Neuronal stem cell (in vitro differentiated cells): Measurements from ENCODE around the gene COL15A1.

Experiments
- DNase-seq: peaks from one replicate; pipeline ENCODE4 v3.0.0-alpha.2; 2013; ENCODE audit warnings: low spot score
- H2AFZ ChIP-seq: one replicate; pipeline ENCODE4 v1.6.1; 2013; ENCODE audit warnings: mild to moderate bottlenecking, low read length, inconsistent platforms
- H2AK5ac ChIP-seq: 2 replicates; pipeline ENCODE4 v1.6.1; 2013; ENCODE audit warnings: low read depth, mild to moderate bottlenecking, inconsistent platforms, low read length, moderate library complexity, mixed read lengths
- H2BK120ac ChIP-seq: 2 replicates; pipeline ENCODE4 v1.6.1; 2013; ENCODE audit warnings: low read depth, mild to moderate bottlenecking, inconsistent platforms, low read length, moderate library complexity, mixed read lengths
- H2BK12ac ChIP-seq: one replicate; pipeline ENCODE4 v1.6.1; 2013; ENCODE audit warnings: low read length, inconsistent platforms
- H2BK15ac ChIP-seq: 2 replicates; pipeline ENCODE4 v1.6.1; 2013; ENCODE audit warnings: mild to moderate bottlenecking, low read length, inconsistent platforms, mixed read lengths
- H2BK5ac ChIP-seq: one replicate; pipeline ENCODE4 v1.6.1; 2013; ENCODE audit warnings: inconsistent platforms, mild to moderate bottlenecking, low read length, moderate library complexity
- H3K14ac ChIP-seq: one replicate; pipeline ENCODE4 v1.6.1; 2013; ENCODE audit warnings: low read length, inconsistent platforms
- H3K18ac ChIP-seq: 2 replicates; pipeline ENCODE4 v1.6.1; 2013; ENCODE audit warnings: low read length, inconsistent platforms
- H3K23ac ChIP-seq: 2 replicates; pipeline ENCODE4 v1.6.1; 2013; ENCODE audit warnings: low read depth, mild to moderate bottlenecking, mixed read lengths, low read length, inconsistent platforms; ENCODE audit not compliant: poor library complexity
- H3K27ac ChIP-seq: replicated peaks from 3 replicates; pipeline ENCODE4 v1.5.1; 2013; ENCODE audit warnings: low read length, inconsistent platforms
- H3K27me3 ChIP-seq, 3 experiments: 2 replicates each; pipeline ENCODE4 v1.6.1; 2013; ENCODE audit warnings: low read length in 3 of 3, mild to moderate bottlenecking in 2 of 3, inconsistent platforms in 1 of 3, low read depth in 1 of 3, mixed read lengths in 1 of 3, moderate library complexity in 1 of 3; ENCODE audit not compliant: control insufficient read depth in 3 of 3, insufficient read depth in 3 of 3
- H3K36me3 ChIP-seq, 2 donors: replicated peaks in 1 of 2; 2 replicates each; pipeline ENCODE4 v1.6.1; 2013; ENCODE audit warnings: low read length in 2 of 2; ENCODE audit not compliant: control insufficient read depth in 2 of 2, insufficient read depth in 2 of 2
- H3K4ac ChIP-seq: 2 replicates; pipeline ENCODE4 v1.6.1; 2013; ENCODE audit warnings: inconsistent platforms, mild to moderate bottlenecking, low read length, moderate library complexity
- H3K4me1 ChIP-seq, 2 donors: 1 replicate in 1 of 2; 2 replicates in 1 of 2; pipeline ENCODE4 v1.6.1; 2013; ENCODE audit warnings: low read length in 2 of 2, low read depth in 1 of 2; ENCODE audit not compliant: control insufficient read depth in 2 of 2, insufficient read depth in 1 of 2
- H3K4me2 ChIP-seq: one replicate; pipeline ENCODE4 v1.6.1; 2013; ENCODE audit warnings: mild to moderate bottlenecking, low read length, inconsistent platforms; ENCODE audit not compliant: insufficient read depth, poor library complexity, severe bottlenecking
- H3K4me3 ChIP-seq, 2 donors: 2 replicates each; pipeline ENCODE4 v1.5.1; 2013; ENCODE audit warnings: low read length in 2 of 2, mild to moderate bottlenecking in 2 of 2, inconsistent platforms in 1 of 2, moderate library complexity in 1 of 2
- H3K79me1 ChIP-seq: one replicate; pipeline ENCODE4 v1.6.1; 2013; ENCODE audit warnings: low read depth, mild to moderate bottlenecking, inconsistent platforms, low read length, moderate library complexity
- H3K9ac ChIP-seq: one replicate; pipeline ENCODE4 v1.6.1; 2013; ENCODE audit warnings: mild to moderate bottlenecking, low read depth, low read length, inconsistent platforms; ENCODE audit not compliant: poor library complexity
- H3K9me3 ChIP-seq, 2 donors: replicated peaks in 1 of 2; 2 replicates each; pipeline versions ENCODE3 to v1.6.1; 2013; ENCODE audit warnings: low read length in 2 of 2, mild to moderate bottlenecking in 2 of 2, inconsistent platforms in 1 of 2, low read depth in 1 of 2, mixed read lengths in 1 of 2, moderate library complexity in 1 of 2; ENCODE audit not compliant: control insufficient read depth in 2 of 2, insufficient read depth in 1 of 2
- H4K8ac ChIP-seq: one replicate; pipeline ENCODE4 v1.6.1; 2013; ENCODE audit warnings: low read depth, mild to moderate bottlenecking, inconsistent platforms, low read length, moderate library complexity
- H4K91ac ChIP-seq: one replicate; pipeline ENCODE4 v1.6.1; 2013; ENCODE audit warnings: low read length, low read depth, mild to moderate bottlenecking, inconsistent platforms; ENCODE audit not compliant: poor library complexity
- WGBS, 2 donors: extraction: QIAGEN DNeasy Blood & Tissue Kit; methylation state at CpG; one replicate each; pipeline ENCODE4 v1.1.7; 2013; ENCODE audit warnings: missing lambda C conversion rate in 2 of 2, mixed read lengths in 1 of 2; ENCODE audit not compliant: insufficient read length in 2 of 2, insufficient replicate concordance in 1 of 2; ENCODE audit errors: extremely low coverage in 2 of 2; 5-methylcytosine and 5-hydroxymethylcytosine counted together

The COL15A1 gene

GRCh38 chr9:99019510-99020331 lies 76.0 kb downstream of the COL15A1 start:
- Histone ChIP-seq H2AFZ (no peak overlapping the region), H2BK12ac (no peak overlapping the region), H2AK5ac (no peak overlapping the region), H3K4me1 (no peaks in the 10 kb centered on the region), H3K9ac (no peak overlapping the region), H3K14ac (no peak overlapping the region), H3K79me1 (no peaks in the 10 kb centered on the region), H2BK120ac (no peak overlapping the region), H4K91ac (no peak overlapping the region), H3K23ac (no peak overlapping the region), H2BK5ac (no peak overlapping the region), H3K36me3 (no peaks in the 10 kb centered on the region), H3K4me3 (no peak overlapping the region), H3K27me3 (peaks cover 0 to 2% (median 0%) of the 10 kb centered on the region in 3 experiments), H3K9me3 (peaks cover 0 to 3% of the 10 kb centered on the region in 2 donors), H3K4ac (no peak overlapping the region), H4K8ac (no peak overlapping the region), H2BK15ac (no peak overlapping the region), H3K4me2 (no peak overlapping the region), H3K27ac (no peak overlapping the region), H3K18ac (no peak overlapping the region)
- WGBS, 2 donors, result no CpG with 5 or more reads among the region's 4 CpGs
- DNase-seq, result no peak

- Histone ChIP-seq H3K36me3 (no peaks in the 10 kb centered on the region), H3K4me2 (no peak overlapping the region), H2BK15ac (no peak overlapping the region), H4K91ac (no peak overlapping the region), H3K9ac (no peak overlapping the region), H3K4ac (no peak overlapping the region), H3K18ac (no peak overlapping the region), H3K23ac (no peak overlapping the region), H3K27ac (no peak overlapping the region), H4K8ac (no peak overlapping the region), H3K4me3 (no peak overlapping the region), H3K14ac (no peak overlapping the region), H2BK5ac (no peak overlapping the region), H2AFZ (no peak overlapping the region), H2BK120ac (no peak overlapping the region), H3K4me1 (no peaks in the 10 kb centered on the region), H3K27me3 (peaks cover 0 to 2% (median 0%) of the 10 kb centered on the region in 3 experiments), H2BK12ac (no peak overlapping the region), H3K9me3 (no peaks in the 10 kb centered on the region), H2AK5ac (no peak overlapping the region), H3K79me1 (no peaks in the 10 kb centered on the region)
- WGBS, 2 donors, result no CpG with 5 or more reads among the region's 8 CpGs
- no peak for DNase-seq
Observed at GRCh38 chr9:99020786-99021436, 77.2 kb downstream of the COL15A1 start.

GRCh38 chr9:99021512-99021911 lies 77.8 kb downstream of the COL15A1 start:
- no peak overlapping the region for H2BK5ac ChIP-seq
- no peak overlapping the region for H3K4me3 ChIP-seq
- no peak overlapping the region for H2BK120ac ChIP-seq
- H2AK5ac ChIP-seq, result no peak overlapping the region
- no peaks in the 10 kb centered on the region for H3K79me1 ChIP-seq
- H3K4me1 ChIP-seq, result no peaks in the 10 kb centered on the region
- peak overlapping the region; percentile 76 for H3K18ac ChIP-seq
- H3K4ac ChIP-seq, result no peak overlapping the region
- no peak overlapping the region for H3K23ac ChIP-seq
- H3K9me3 ChIP-seq, result no peaks in the 10 kb centered on the region
- H2AFZ ChIP-seq, result no peak overlapping the region
- no peak overlapping the region for H2BK12ac ChIP-seq
- no peak for DNase-seq
- no CpG with 5 or more reads among the region's 3 CpGs for WGBS, 2 donors
- H3K36me3 ChIP-seq, result no peaks in the 10 kb centered on the region
- no peak overlapping the region for H3K27ac ChIP-seq
- H3K4me2 ChIP-seq, result no peak overlapping the region
- H3K14ac ChIP-seq, result no peak overlapping the region
- H4K91ac ChIP-seq, result no peak overlapping the region
- no peak overlapping the region for H2BK15ac ChIP-seq
- H3K27me3 ChIP-seq, result peaks cover 0 to 2% (median 0%) of the 10 kb centered on the region in 3 experiments
- H3K9ac ChIP-seq, result no peak overlapping the region
- no peak overlapping the region for H4K8ac ChIP-seq

- Histone ChIP-seq H2AK5ac (no peak overlapping the region), H3K23ac (peak overlapping the region; percentile 45), H3K4me1 (no peaks in the 10 kb centered on the region), H3K4ac (no peak overlapping the region), H2AFZ (no peak overlapping the region), H3K27me3 (peaks cover 0 to 2% (median 0%) of the 10 kb centered on the region in 3 experiments), H4K8ac (no peak overlapping the region), H3K18ac (no peak overlapping the region), H3K79me1 (no peaks in the 10 kb centered on the region), H2BK5ac (peak overlapping the region; percentile 29), H3K4me3 (no peak overlapping the region), H2BK12ac (no peak overlapping the region), H3K4me2 (no peak overlapping the region), H3K27ac (no peak overlapping the region), H3K14ac (no peak overlapping the region), H4K91ac (no peak overlapping the region), H2BK120ac (no peak overlapping the region), H2BK15ac (no peak overlapping the region), H3K9me3 (no peaks in the 10 kb centered on the region), H3K36me3 (no peaks in the 10 kb centered on the region), H3K9ac (no peak overlapping the region)
- WGBS, 2 donors, result no CpG with 5 or more reads among the region's 8 CpGs
- DNase-seq, result no peak
Observed at GRCh38 chr9:99023231-99023630, 79.5 kb downstream of the COL15A1 start.
